Activated CD4-positive, alpha-beta T cell treated with anti-CD3 and anti-CD28 coated beads, Interleukin-2, Interleukin-6, amounts not matched to agents 100 ng/mL and 50 ng/mL, durations not matched to agents 16 hours and 8 hours (primary cell): Measurements from ENCODE around the gene PPM1N.

Experiments
- DNase-seq: peaks from one replicate; pipeline ENCODE4 v3.0.0-alpha.2; 2020

Gene PPM1N

GRCh38 chr19:45492627-45493470 is 5.4 kb upstream of the PPM1N start:
- DNase-seq = peak; percentile 30

- DNase-seq = no peak
These were observed 3.9 kb upstream of the PPM1N start for GRCh38 chr19:45494261-45494916.

- no peak for DNase-seq
These were observed 3.1 kb upstream of the PPM1N start for GRCh38 chr19:45495178-45495577.

DNA sequence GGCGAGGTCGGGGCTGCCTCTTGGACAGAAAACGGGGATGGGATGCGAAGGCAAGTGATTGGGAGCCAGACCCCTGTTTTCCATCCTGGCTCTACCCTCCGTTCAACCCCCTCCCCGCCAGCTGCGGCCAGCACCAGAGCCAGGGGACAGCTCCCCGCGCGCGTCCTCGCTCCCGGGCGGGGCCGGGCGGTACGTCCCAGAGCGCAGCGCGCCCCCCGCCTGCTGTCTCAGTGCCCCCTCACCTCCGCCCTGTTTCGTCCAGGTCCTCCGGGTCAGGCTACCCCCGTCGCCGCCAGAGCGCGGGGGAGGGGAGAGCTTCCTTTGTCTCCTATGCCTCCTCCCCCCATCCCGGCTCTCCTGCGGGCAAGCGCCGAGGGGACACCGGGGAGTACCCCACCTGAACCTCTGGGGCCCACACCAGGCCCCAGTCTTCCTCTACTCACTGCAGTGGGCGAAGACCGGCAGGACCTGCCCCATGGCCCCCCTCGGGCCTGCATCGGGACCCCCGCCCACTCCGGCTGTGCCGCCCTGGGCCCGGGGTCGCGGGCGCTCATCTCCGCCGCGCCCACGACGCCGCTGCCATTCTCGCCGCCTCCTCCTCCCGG is 1.8 kb upstream of the PPM1N start:
- DNase-seq = peak; percentile 24

- DNase-seq = no peak
These were observed 452 bp upstream of the PPM1N start for GRCh38 chr19:45497791-45498190.

- peak; percentile 83 for DNase-seq
These were observed 1.2 kb downstream of the PPM1N start for GRCh38 chr19:45499196-45500180.

DNA sequence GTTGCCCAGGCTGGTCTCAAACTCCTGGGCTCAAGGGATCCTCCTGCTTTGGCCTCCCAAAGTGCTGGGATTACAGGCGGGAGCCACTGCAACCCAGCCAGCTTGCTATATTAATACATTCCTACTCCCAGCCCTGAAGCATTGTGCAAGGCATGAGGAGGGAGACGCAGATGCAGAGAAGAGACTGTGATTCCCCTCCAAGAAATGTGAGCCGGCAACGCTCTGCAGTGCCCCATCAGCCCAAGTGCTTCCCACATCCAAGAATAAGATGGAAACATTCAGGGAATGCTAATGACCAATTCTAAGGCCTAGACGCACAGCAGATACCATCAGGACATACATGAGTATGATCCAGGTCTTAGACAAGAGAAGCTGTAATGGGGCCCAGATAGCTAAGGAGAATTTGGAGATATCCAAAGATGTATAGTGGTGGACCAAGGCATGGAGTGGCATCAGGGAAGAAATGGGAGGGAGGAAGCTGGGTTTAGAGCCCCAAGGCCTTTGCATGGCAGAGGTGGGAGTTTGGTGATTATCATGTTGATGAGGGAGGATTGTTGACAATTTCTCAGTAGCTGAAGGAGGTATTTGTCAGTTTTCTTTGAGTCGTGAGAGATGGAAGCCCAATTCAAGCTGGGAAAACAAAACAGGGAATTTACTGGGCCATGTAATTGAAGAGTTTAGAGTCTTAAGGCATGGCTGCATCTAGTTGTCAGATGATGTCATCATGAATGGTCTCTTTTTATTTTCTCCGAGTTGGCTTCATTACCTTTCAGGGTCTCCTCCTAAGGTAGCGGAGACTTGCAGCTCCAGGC is 2.9 kb downstream of the PPM1N start:
- no peak for DNase-seq

DNA sequence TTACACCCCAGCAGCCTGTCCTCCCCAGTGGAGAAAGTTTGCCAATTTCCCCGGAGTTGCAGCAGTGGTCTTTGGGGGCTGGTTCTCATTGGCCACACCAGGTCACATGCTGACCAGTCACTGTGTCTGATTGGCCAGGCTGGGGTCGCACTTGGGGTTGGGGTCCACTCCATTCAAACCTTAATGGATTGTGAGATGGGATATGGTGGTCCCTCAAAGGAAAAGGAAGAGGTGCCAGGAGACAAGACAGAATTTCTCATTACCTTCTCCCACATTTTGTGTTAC is 3.4 kb downstream of the PPM1N start:
- DNase-seq = no peak

GRCh38 chr19:45502111-45502510 is 3.9 kb downstream of the PPM1N start:
- no peak for DNase-seq

DNA sequence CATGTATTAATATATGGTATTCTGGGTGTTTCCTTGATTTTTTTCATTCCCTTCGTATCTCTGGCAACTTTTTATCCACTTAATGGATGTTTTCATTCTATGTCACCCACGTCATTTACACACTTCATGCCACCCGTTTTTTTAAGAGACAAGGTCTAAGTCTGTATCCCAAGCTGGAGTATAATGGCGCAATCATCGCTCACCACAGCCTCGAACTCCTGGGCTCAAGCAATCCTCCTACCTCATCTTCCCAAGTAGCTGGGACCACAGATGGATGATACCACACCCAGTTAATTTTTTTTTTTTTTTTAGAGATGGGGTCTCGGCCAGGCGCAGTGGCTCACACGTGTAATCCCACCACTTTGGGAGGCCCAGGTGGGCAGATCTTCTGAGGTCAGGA is 5.7 kb downstream of the PPM1N start:
- DNase-seq = no peak

DNA sequence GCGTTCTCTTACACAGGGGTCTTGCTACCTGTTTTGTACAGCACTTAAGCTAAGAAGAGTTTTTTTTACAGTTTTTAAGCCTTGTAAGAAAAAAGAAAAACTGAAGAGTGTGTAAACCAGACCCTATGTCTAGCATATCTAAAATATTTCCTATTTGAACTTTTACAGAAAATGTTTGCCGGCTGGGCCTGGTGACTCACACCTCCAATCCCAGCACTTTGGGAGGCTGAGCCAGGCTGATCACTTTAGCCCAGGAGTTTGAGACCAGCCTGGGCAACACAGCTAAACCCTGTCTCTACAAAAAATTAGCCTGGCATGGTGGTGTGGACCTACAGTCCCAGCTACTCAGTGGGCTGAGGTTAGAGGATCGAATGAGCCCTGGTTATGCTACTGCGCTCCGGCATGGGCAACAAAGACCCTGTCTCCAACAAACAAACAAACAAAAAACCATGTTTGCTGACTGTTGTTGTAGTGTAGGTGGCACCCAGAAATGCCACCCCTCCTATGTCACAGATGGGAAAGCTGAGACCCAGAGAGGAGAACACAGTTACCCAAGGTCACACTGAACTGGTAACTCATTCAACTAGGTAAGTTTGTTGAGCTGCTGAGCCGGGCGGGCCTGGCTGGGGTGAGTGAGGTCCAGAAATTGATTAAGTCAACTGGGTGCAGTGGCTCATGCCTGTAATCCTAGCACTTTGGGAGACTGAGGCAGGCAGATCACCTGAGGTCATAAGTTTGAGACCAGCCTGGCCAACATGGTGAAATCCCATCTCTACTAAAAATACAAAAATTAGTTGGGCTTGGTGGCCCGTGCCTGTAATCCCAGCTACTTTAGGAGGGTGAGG is 7.1 kb downstream of the PPM1N start:
- no peak for DNase-seq

DNA sequence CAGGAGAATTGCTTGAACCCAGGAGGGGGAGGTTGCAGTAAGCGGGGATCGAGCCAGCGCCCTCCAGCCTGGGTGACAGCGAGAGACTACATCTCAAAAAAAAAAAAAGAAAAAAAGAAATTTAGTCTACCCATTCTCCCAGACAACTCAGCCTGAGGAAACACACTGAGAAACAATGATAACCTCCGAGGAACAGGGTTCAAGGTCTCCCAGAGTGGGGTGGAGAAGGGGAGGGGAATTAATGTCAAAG is 7.7 kb downstream of the PPM1N start:
- DNase-seq = no peak

- DNase-seq = peak; percentile 98
These were observed 8.2 kb downstream of the PPM1N start for GRCh38 chr19:45506246-45506988.

DNA sequence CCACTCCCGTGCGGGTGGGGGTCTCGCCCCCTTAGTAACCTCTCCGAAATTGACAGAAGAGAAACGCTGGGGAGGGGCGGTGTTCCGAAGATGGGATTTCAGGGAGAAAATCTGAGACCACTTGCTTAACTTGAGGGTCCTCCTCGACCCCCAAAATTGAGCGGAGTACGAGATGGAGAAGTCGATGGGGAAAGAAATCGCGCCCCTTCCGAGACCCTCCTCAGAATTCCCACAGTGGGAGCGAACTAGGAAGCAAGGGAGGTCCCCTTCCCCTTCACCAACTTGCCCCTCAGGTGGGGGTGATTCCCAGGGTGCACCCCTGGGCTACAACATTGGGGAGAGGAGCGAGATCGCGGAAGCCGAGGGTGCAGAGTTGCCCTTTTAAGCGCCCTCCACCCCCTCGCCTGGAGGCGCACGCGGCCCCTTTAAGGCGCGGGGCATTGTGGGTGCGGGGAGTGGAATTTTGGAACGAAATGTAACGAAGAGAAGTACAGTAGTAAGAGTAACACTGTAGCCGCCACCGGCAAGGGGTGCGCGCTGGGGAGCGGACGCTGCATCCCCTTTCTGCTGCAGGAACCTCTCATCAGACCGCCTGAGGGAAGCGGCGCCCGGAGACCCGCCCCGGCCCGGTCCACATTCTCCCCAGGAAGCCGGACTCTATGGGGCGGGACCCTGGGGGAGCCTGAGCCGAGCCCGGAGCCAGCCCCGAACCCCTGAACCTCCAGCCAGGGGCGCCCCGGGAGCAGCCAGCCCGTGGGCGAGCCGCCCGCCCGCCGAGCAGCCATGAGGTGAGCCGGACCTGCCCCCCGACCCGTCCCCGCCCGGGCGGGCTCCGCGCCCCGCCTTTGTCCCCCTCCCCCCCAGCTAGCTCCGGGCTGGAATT is 9.0 kb downstream of the PPM1N start, which contains the start of gene VASP:
TSS of gene VASP (plus strand) at position 491 of the 883 bp plus-strand sequence. CDS start at position 784, 293 bp downstream.
- DNase-seq = peak; percentile 95

DNA sequence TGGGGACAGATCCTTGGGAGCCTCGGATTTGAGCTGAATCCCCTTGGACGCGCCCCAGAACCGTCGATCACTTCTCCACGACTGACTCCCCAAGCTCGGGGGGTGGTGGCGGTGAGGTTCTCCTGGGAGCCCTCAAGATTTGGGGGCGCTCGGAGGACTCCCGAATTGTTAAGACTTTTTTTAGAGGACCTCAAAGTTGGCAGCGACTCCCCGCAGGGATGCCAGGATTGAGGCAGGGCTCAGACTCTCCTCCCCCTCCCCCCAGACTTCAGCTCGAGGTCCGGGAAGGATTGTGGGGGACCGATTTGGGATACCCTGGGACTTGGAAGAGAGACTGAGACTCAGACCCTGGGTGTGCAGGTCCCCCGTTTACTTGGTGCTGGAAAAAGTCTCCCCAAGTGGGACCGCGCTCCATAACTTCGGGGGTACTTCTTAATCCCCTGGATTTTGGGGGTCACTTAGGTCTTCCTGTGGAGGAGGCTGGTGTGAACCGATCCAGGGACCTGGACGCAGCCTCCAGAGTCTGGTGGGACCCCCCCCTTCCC is 9.7 kb downstream of the PPM1N start:
- no peak for DNase-seq

- DNase-seq = peak; percentile 53
These were observed 10.2 kb downstream of the PPM1N start for GRCh38 chr19:45508417-45508860.

- DNase-seq = peak; percentile 78
These were observed 10.8 kb downstream of the PPM1N start for GRCh38 chr19:45508861-45509691.

DNA sequence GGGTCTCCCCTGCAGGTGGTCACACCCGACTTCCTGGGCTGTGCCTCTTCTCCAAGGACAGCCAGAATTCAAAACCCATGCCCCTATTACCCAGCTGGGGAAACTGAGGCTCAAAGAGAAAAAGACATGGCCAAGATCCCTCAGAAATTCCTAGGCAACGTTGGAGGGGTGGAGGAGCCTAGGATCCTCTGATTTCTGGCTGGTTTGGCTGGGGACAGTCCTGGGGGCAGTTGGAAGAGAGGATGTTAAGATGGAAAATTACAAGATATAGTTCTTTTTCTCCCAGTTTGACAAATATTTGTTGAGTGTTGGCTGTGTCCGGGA is 11.4 kb downstream of the PPM1N start:
- no peak for DNase-seq
